Ovary (tissue), 3 donors: ENCODE results near the gene CEP350.

Experiments used
- POLR2A ChIP-seq: fragments of 450-650 bp; IDR thresholded peaks from one replicate; pipeline ENCODE4 v1.6.1; 2017; ENCODE audit warnings: antibody characterized with exemption, mild to moderate bottlenecking, moderate library complexity
- TF ChIP-seq, protein P1 (sequence below), 3 donors: fragments of 450-650 bp in 2 of 3; fragments of 200-600 bp in 1 of 3; IDR thresholded peaks; one replicate each; pipeline versions ENCODE4 v1.5.1 to v1.8.0; 2016 to 2022; ENCODE audit warnings: antibody characterized with exemption in 3 of 3, mild to moderate bottlenecking in 1 of 3
- donor health status: DM: no; HTN: no; CAD: no.

DNA sequence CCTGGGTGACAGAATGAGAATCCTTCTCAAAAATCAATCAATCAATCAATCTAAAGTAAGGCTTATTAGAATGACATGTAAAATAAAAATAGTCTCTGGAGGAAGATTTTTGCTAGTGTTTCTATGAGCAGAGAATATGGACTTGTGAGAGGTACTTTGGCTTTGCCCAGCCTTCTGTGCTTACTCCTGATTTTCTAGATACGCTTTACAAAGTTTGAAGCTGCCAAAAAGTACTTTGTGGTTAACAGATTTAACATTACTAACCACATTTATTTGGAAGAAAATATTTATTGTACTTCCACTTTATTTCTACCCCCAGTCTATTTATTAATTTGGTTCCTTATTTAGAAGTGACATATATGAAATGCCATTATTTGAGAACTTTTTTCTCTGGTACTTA lies 41.0 kb downstream of the CEP350 start:
- TF ChIP-seq, protein P1, sequence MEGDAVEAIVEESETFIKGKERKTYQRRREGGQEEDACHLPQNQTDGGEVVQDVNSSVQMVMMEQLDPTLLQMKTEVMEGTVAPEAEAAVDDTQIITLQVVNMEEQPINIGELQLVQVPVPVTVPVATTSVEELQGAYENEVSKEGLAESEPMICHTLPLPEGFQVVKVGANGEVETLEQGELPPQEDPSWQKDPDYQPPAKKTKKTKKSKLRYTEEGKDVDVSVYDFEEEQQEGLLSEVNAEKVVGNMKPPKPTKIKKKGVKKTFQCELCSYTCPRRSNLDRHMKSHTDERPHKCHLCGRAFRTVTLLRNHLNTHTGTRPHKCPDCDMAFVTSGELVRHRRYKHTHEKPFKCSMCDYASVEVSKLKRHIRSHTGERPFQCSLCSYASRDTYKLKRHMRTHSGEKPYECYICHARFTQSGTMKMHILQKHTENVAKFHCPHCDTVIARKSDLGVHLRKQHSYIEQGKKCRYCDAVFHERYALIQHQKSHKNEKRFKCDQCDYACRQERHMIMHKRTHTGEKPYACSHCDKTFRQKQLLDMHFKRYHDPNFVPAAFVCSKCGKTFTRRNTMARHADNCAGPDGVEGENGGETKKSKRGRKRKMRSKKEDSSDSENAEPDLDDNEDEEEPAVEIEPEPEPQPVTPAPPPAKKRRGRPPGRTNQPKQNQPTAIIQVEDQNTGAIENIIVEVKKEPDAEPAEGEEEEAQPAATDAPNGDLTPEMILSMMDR (IDR thresholded peaks at IDR 0.05): no peak
- TF ChIP-seq POLR2A: no peak
